ENCODE data around the gene ADCYAP1R1.

ADCYAP1R1 gene

GRCh38 chr7:31092606-31093005, 40.5 kb downstream of the ADCYAP1R1 start:
- no peak for DNase-seq

DNA sequence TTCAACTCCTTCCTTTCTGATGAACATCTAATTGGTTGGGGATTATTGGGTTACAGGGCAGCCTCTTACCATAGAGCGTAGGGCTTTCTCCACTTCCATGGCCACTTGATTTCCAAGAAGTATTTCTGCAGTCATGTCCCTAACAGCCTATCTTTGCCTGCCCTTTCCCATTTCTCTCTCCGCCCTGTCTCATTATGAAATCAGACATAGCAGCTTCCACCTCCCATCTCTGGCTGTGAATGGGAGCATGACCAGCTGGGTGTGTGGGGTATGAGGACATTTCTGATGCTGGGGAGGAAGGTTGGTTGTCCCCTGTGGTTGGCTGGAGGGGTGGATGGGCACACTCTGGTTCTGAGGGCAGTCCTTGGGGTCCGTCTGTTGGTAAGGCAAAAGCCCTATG, 41.2 kb downstream of the ADCYAP1R1 start:
- no peak for DNase-seq

- no peak for DNase-seq
Observed at GRCh38 chr7:31094271-31094670, 42.2 kb downstream of the ADCYAP1R1 start.

- no peak for DNase-seq
Observed at GRCh38 chr7:31095286-31096197, 43.4 kb downstream of the ADCYAP1R1 start.

DNA sequence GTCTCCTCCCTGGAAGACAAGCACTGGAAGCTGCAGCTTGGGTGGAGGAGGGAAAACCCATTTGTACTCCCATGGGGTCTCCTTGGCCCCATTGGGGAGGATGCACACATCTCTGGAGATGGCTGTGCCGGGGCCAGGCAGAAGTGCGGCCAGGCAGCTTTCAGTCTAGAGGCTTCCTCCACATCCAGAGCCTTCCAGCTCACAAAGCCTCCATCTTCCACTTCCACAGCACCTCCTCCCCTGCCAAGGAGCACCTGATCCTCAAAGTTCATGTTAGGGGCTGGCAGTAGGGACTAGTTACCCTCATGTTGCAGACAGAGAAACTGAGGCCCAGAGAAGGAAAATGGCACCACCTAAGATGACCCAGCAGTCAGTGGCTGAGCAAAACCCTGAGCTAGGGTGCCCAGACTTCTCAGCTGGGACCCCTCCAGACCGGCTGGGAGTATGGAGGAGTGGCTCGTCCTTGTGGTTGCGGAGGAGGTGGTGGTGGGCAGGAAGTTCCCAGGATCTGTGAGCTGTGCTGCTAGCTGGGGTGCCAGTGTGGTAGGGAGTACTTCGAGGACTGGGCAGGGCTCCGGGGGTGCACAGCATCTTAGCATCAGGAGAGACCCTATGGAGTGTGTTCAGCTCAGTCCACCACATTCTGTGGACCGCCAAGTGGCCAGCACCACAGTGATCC, 44.2 kb downstream of the ADCYAP1R1 start:
- no peak for DNase-seq

GRCh38 chr7:31096877-31097258, 44.8 kb downstream of the ADCYAP1R1 start:
- DNase-seq: no peak

DNA sequence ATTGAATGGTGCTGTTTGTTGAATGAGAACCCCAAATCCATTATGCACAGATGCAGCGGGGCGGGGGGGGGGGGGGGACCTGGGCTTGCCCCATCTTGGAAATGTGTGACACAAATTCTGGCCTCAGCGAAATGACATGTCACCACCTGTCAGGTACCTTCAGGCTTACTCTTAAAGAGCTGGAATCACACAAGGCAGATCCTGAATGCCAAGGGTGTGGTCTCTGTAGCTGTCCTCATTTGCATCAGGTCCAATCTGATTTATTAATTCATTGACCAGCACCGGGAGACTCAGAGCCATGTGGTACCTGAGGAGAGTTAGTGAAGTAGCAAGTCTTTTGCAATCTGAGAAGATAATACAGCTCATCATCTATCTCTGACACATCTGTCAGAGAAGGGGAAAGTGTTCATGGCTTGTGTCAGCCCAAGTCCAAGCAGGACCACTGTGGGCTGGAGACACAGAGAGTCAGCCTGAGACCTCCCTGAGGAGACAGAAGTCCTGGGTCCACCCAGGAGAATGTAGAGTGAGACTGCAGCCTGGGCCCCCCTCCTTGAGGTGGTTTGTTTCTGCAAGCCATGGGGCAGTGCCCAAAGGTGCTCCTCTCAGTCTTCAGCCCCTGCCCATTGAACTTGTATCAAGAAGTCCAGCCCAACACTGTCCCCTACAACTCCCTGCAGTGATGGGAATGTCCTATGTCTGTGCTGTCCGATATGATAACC, 46.7 kb downstream of the ADCYAP1R1 start:
- no peak for DNase-seq

GRCh38 chr7:31099451-31100444, 47.6 kb downstream of the ADCYAP1R1 start:
- no peak for DNase-seq

DNA sequence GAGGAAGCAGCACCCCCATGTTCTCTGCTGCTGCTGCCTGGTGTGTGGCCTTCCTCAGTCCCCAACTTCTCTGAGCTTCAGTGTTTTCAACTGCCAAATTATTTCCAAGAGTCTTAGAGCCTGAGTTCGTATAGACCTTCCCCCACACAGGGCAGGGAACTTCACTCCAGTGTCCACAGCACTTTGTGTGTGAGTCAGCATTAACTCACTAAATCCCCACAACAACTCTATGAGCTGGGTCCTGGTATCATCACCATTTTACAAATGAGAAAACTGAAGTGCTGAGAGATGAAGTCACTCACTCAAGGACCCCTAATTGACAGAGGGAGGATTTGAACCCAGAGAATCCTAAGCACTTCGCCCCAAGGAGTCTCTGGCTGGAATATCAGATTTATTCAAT, 48.3 kb downstream of the ADCYAP1R1 start:
- no peak for DNase-seq

DNA sequence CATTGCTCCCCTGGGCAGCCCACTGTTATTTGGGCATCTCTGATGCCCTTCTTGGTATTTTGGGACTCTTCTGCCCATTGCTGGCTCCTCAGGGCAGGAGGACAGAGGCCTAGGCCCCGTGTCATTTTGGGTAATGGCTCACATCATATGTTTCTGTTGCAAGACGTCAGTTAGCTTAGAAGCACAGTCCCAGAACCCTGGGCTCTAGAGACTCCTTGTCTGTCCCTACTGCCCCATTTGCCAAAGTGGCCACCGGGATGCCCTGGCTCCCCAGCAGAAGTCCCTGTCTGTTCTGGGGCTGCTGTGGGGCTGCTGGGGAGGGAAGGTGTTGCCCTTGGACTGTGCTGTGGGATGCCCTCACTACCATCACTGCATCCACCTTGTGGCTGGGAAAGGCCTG, 48.8 kb downstream of the ADCYAP1R1 start:
- no peak for DNase-seq

DNA sequence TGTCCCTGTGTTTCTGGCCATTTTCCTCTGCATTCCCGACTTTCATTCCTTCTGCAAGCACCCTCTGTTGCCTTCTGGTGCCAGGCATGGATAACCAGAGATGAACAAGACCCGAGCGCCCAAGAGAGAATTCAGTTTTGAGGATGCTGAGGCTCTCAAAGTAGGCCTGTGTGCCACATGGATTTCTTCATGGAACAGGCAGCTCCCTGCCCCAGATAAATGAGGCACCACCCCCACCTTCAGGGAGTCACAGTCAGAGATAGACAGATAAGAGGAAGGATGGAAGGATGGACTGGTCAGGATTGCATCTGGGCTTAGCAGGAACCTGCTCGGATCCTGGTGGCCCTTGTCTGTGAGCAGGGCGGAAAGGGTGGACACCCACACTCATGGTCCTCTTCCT, 49.4 kb downstream of the ADCYAP1R1 start:
- DNase-seq: no peak

- no peak for DNase-seq
Observed at GRCh38 chr7:31102151-31102972, 50.3 kb downstream of the ADCYAP1R1 start.

GRCh38 chr7:31102973-31103850, 51.1 kb downstream of the ADCYAP1R1 start:
- DNase-seq: no peak

GRCh38 chr7:31104361-31105255, 52.5 kb downstream of the ADCYAP1R1 start:
- no peak for DNase-seq

DNA sequence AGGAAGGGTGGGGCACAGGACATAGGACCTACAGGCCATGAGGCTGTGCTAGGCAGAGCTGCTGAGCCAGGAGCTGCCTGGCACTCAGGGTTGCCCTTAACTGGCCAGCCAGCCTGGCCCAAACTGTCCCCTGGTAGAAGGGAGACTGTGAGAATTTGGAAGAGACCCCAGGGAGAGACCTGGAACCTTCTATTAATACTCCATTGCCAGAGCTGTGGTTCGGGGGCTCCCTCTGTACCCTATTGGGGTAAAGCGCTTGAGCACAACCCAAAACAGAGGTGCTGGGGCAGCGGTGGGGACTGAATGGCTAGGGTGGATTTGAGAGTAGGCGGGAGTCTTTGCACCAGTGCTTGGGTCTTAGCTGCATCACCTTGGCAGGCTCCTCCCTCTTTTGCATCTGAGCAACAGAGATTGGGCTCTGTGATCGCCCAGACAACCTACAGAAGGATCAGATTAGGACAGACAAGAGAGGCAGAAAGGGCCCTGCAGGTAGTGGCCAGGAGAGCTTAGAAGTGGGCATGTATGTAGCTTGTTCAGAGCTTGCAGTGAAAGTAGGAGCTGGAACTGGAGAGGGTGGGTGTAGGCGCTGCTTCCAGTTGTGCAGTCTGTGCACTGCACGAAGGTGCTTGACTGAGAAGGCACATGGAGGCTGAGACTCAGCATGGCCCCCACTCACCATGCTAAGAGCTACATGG, 53.3 kb downstream of the ADCYAP1R1 start:
- no peak for DNase-seq

DNA sequence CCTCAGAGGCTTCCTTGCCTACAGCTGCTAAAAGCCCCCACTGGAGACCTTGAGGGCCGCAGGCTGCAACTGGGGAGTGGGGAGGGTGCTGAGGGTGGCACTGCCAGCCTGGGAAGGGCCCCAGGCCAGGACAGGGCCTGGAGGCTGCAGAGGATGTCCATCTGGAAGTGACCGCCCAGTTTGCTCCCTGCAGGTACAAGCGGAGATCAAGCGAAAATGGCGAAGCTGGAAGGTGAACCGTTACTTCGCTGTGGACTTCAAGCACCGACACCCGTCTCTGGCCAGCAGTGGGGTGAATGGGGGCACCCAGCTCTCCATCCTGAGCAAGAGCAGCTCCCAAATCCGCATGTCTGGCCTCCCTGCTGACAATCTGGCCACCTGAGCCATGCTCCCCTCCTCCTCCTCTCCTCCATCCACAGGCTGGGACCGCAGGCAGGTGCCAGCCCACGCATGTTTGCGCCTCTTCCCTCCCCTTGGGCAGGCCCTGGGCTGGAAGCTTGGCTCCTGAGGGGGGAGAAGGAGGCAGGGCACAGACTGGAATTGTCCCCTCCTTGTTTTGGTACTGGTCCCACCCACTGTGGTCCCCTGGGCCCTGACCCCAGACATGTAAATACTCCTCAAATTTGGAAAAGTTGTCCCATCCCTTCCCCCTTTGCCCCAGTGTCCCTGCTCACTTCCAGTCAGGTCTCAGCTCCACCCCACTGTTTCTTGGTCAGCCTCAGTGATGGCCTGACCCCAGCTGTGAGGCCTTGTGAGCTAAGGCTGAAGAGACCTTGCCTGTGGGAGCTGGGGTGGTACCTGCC, 54.4 kb downstream of the ADCYAP1R1 start:
- DNase-seq: no peak

Measured in NK-92 treated with Interleukin-12 subunit alpha and Interleukin-12 subunit beta, amount 100 ng/mL, for 24 hours (cell line).